PC-3 (cell line): ENCODE data around the gene LIN28A. TPM values are rescaled to one million over a fixed set of nuclear protein-coding genes. Genes with fewer than 3 reads are reported as not detected.
A peak's percentile ranks its signal among the peaks of the same experiment; 100 is the strongest.

Source experiments
- ATAC-seq: fragments of 200-7000 bp; cut with Tn5 transposase; 2 replicates; pipeline ENCODE4 v1.9.1; 2020; ENCODE audit warnings: mild to moderate bottlenecking, moderate library complexity
- Bru-seq: library from RNA; stranded (reverse); fragments of 400-500 nt; gene quantifications from one replicate; lab custom pipeline; 2021; lab: Mats Ljungman, UMichigan
- BruChase-seq, 2 experiments: library from RNA; stranded (reverse); fragments of 400-500 nt; gene quantifications; one replicate each; lab custom pipeline; 2021; lab: Mats Ljungman, UMichigan
- BruUV-seq: library from RNA; stranded (reverse); fragments of 400-500 nt; replicated peaks from 2 replicates; lab custom pipeline; 2021; lab: Mats Ljungman, UMichigan
- CTCF ChIA-PET: fragments of 300-600 bp; sonication (Branson Sonifier 250); formaldehyde crosslinking; loops from one replicate; lab custom pipeline; 2022; ENCODE audit warnings: antibody characterized with exemption; lab: Charles Lee
- POLR2A ChIA-PET: fragments of 300-600 bp; sonication (Branson Sonifier 250); formaldehyde crosslinking; loops from one replicate; lab custom pipeline; 2022; ENCODE audit warnings: antibody characterized with exemption; ENCODE audit not compliant: unreplicated experiment; lab: Charles Lee
- DNase-seq: peaks from one replicate; pipeline ENCODE4 v3.0.0-alpha.2; 2015
- H2AFZ ChIP-seq: fragments of 300-600 bp; sonication (generic); 2 replicates; pipeline ENCODE4 v1.6.0; 2016; ENCODE audit warnings: antibody characterized with exemption, low read length
- H3F3A ChIP-seq: fragments of 300-600 bp; sonication (generic); one replicate; pipeline ENCODE4 v1.6.0; 2017; ENCODE audit warnings: antibody characterized with exemption, low read length, control low read depth, mild to moderate bottlenecking; ENCODE audit not compliant: unreplicated experiment
- H3K27ac ChIP-seq: fragments of 300-600 bp; sonication (generic); 2 replicates; pipeline ENCODE4 v1.5.1; 2016; ENCODE audit warnings: mild to moderate bottlenecking, low read length
- H3K27me3 ChIP-seq: fragments of 300-600 bp; sonication (generic); 2 replicates; pipeline ENCODE4 v1.6.1; 2016; ENCODE audit warnings: low read length, mixed read lengths
- H3K36me3 ChIP-seq: fragments of 300-600 bp; sonication (generic); 2 replicates; pipeline ENCODE4 v1.6.1; 2016; ENCODE audit warnings: low read depth, mixed run types, low read length, mixed read lengths
- H3K4me1 ChIP-seq: fragments of 300-600 bp; sonication (generic); 2 replicates; pipeline ENCODE4 v1.5.1; 2016; ENCODE audit warnings: low read length; ENCODE audit not compliant: insufficient read depth
- H3K4me2 ChIP-seq: fragments of 300-600 bp; sonication (generic); 2 replicates; pipeline ENCODE4 v1.6.0; 2016; ENCODE audit warnings: low read length
- H3K4me3 ChIP-seq: fragments of 300-600 bp; sonication (generic); 2 replicates; pipeline ENCODE4 v1.5.1; 2016; ENCODE audit warnings: mild to moderate bottlenecking, low read length, mixed read lengths
- H3K79me2 ChIP-seq: fragments of 300-600 bp; sonication (generic); 2 replicates; pipeline ENCODE4 v1.6.1; 2017; ENCODE audit warnings: low read length, mixed read lengths
- H3K9ac ChIP-seq: fragments of 300-600 bp; sonication (generic); 2 replicates; pipeline ENCODE4 v1.6.0; 2016; ENCODE audit warnings: mild to moderate bottlenecking, low read length
- H3K9me2 ChIP-seq: fragments of 300-600 bp; sonication (generic); replicated peaks from 2 replicates; pipeline ENCODE4 v1.6.1; 2016; ENCODE audit warnings: mixed run types, low read length, mixed read lengths
- H3K9me3 ChIP-seq: fragments of 300-600 bp; sonication (generic); 2 replicates; pipeline ENCODE4 v1.6.1; 2016; ENCODE audit warnings: low read length, mixed read lengths
- H4K20me1 ChIP-seq: fragments of 300-600 bp; sonication (generic); 2 replicates; pipeline ENCODE4 v1.6.1; 2016; ENCODE audit warnings: low read length, mixed read lengths
- EZH2 ChIP-seq: fragments of 300-600 bp; sonication (generic); IDR thresholded peaks from one replicate; pipeline ENCODE4 v1.6.1; 2017; ENCODE audit warnings: antibody characterized with exemption, mild to moderate bottlenecking, low read length; ENCODE audit not compliant: unreplicated experiment
- EZH2phosphoT487 ChIP-seq: fragments of 300-600 bp; sonication (generic); IDR thresholded peaks from 2 replicates; pipeline ENCODE4 v1.6.1; 2018; ENCODE audit warnings: mild to moderate bottlenecking, antibody characterized with exemption, low read length, borderline replicate concordance
- intact Hi-C: fragments of 100-400 bp; cut with micrococcal nuclease; formaldehyde crosslinking; loops from 2 replicates; pipeline ENCODE4 v1.9.0; 2023
- long read RNA-seq: library from polyadenylated mRNA; unstranded; transcript quantifications from one replicate; pipeline ENCODE4 v2.0.0, GENCODE V29; 2021; ENCODE audit not compliant: unreplicated experiment
- total RNA-seq: library from RNA; depleted of rRNA; stranded (reverse); fragments of >200 nt; gene quantifications from 2 replicates; pipeline ENCODE4 v1.2.3, GENCODE V29; 2014; rRNA removed
- TF ChIP-seq, protein P1 (sequence below): fragments of 300-600 bp; sonication (generic); conservative IDR thresholded peaks from 2 replicates; pipeline ENCODE4 v1.5.1; 2017; ENCODE audit warnings: antibody characterized with exemption, low read depth, mild to moderate bottlenecking, low read length

The LIN28A gene, protein sequence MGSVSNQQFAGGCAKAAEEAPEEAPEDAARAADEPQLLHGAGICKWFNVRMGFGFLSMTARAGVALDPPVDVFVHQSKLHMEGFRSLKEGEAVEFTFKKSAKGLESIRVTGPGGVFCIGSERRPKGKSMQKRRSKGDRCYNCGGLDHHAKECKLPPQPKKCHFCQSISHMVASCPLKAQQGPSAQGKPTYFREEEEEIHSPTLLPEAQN
- total RNA-seq, result not detected in 2 replicates
- not detected for Bru-seq, nascent RNA
- BruChase-seq, experiment 1, labeled RNA remaining after a 6-hour chase, result not detected
- BruChase-seq, experiment 2, labeled RNA remaining after a 2-hour chase, result percentile 0 among the genes with signal in this experiment
- long read RNA-seq, partial matches to known transcripts, result 0 of 1 reads
- long read RNA-seq, other reads (novel, unspliced or antisense), result 1 of 1 reads

DNA sequence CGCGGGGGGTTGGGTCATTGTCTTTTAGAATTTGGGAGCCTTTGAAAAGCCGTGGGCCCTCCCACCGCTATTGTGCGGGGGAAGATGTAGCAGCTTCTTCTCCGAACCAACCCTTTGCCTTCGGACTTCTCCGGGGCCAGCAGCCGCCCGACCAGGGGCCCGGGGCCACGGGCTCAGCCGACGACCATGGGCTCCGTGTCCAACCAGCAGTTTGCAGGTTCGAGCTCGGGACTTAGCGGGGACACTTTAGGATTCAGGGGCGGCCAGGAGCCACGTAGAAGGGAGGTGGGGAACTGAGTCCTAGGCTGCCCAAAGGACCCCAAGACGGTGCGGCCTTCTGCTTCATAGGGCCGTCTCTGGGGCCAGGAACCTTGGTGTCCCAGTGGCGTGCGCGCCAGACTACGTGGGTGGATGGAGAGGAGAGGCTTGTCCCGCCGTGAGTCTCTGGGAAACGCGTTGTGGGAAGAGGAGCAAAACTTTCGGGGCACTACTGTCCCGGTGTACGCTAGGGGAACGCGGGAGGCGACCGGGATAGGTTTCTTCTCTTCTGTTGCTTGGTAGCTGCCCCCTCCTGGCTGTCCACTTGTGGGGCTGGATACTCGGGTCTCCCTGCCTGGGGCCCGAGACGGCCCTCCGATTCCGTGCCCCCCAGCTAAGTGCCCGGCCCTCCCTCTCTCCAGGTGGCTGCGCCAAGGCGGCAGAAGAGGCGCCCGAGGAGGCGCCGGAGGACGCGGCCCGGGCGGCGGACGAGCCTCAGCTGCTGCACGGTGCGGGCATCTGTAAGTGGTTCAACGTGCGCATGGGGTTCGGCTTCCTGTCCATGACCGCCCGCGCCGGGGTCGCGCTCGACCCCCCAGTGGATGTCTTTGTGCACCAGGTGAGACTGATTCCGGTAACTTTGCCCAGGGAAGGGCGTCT, at the start of gene LIN28A:
LIN28A (plus strand) TSS at position 112 of the 918 bp plus-strand sequence; CDS start at position 187, 75 bp downstream.
- Histone ChIP-seq H3K9me3 (no peaks in the 10 kb centered on the region), H3K9me2 (no peaks in the 10 kb centered on the region), H3F3A (no peaks in the 10 kb centered on the region), H2AFZ (no peak within 1 kb of the TSS), H3K36me3 (no peaks in the 10 kb centered on the region), H4K20me1 (no peaks in the 10 kb centered on the region), H3K27me3 (peaks cover 37% of the 10 kb centered on the region), H3K9ac (no peak within 1 kb of the TSS), H3K4me3 (no peak within 1 kb of the TSS), H3K4me1 (peaks cover 5% of the 10 kb centered on the region; the same call in 1 of the 2 replicates), H3K27ac (no peak within 1 kb of the TSS), H3K4me2 (no peak within 1 kb of the TSS), H3K79me2 (no peaks in the 10 kb centered on the region)
- no peak for TF ChIP-seq EZH2phosphoT487
- TF ChIP-seq, protein P1, sequence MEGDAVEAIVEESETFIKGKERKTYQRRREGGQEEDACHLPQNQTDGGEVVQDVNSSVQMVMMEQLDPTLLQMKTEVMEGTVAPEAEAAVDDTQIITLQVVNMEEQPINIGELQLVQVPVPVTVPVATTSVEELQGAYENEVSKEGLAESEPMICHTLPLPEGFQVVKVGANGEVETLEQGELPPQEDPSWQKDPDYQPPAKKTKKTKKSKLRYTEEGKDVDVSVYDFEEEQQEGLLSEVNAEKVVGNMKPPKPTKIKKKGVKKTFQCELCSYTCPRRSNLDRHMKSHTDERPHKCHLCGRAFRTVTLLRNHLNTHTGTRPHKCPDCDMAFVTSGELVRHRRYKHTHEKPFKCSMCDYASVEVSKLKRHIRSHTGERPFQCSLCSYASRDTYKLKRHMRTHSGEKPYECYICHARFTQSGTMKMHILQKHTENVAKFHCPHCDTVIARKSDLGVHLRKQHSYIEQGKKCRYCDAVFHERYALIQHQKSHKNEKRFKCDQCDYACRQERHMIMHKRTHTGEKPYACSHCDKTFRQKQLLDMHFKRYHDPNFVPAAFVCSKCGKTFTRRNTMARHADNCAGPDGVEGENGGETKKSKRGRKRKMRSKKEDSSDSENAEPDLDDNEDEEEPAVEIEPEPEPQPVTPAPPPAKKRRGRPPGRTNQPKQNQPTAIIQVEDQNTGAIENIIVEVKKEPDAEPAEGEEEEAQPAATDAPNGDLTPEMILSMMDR, result no peak
- no peak for TF ChIP-seq EZH2
- no peak for ATAC-seq
- no peak for DNase-seq
- CTCF ChIA-PET, result no interaction called here
- intact Hi-C loops, result loop anchor here (10.0 kb wide), 1 partner anchor 306 kb away; no protein-coding TSS in a partner anchor
- POLR2A ChIA-PET, result no interaction called here
- BruUV-seq, result no TSS peak

DNA sequence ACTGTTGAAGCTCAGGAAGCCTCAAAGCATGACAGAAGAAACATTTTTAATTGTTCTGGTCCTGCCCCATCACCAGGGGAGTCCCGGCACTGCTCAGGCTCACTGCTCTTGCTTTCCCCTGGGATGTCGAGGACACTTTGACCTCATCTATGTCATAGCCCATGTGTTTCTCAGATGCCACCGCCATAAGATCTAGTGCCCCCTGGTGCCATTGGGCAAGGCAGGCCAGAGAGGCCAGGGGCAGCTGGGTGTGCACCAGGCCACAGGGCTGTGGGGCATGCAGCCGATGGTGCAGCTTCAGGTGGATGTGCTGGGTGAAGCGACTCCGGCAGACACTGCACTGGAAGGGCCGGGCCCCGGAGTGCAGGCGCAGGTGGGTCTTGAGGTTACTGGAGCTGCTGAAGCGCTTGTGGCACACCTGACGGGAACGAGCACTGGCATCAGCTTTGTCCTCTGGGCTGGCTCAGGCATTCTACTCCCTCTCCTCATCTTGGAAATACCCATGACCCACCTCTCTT, 49.0 kb upstream of the LIN28A start:
- peaks cover 19% of the 10 kb centered on the region for H3K4me1 ChIP-seq
- H4K20me1 ChIP-seq, result no peaks in the 10 kb centered on the region
- no peaks in the 10 kb centered on the region for H3K36me3 ChIP-seq
- no peaks in the 10 kb centered on the region for H3K79me2 ChIP-seq
- no peaks in the 10 kb centered on the region for H3K27me3 ChIP-seq
- no peaks in the 10 kb centered on the region for H3F3A ChIP-seq
- no peak overlapping the region for H3K9ac ChIP-seq
- H3K9me2 ChIP-seq, result no peaks in the 10 kb centered on the region
- TF ChIP-seq, protein P1, result no peak
- TF ChIP-seq EZH2, result no peak
- TF ChIP-seq EZH2phosphoT487, result no peak
- H3K4me2 ChIP-seq, result no peak overlapping the region
- H3K4me3 ChIP-seq, result no peak overlapping the region
- H2AFZ ChIP-seq, result no peak overlapping the region
- H3K27ac ChIP-seq, result no peak overlapping the region
- no peaks in the 10 kb centered on the region for H3K9me3 ChIP-seq
- no TSS peak for BruUV-seq
- DNase-seq (no peak), ATAC-seq (no peak)
- intact Hi-C loops, result no loop called here
- POLR2A ChIA-PET, result no interaction called here
- CTCF ChIA-PET, result interaction anchor here (0.9 kb wide), 1 partner anchor 56 kb away, joined by 3 read pairs; no protein-coding TSS in a partner anchor
